PC-9 (cell line): Measurements from ENCODE around the gene OXSM. TPM values are rescaled to one million over a fixed set of nuclear protein-coding genes. Genes with fewer than 3 reads are reported as not detected.

Source experiments
- BruUV-seq: library from RNA; stranded (reverse); fragments of 400-500 nt; replicated peaks from 2 replicates; lab custom pipeline; 2021; lab: Mats Ljungman, UMichigan
- CTCF ChIA-PET: fragments of 300-600 bp; sonication (Branson Sonifier 250); formaldehyde crosslinking; loops from one replicate; lab custom pipeline; 2022; ENCODE audit warnings: antibody characterized with exemption; lab: Charles Lee
- POLR2A ChIA-PET: fragments of 300-600 bp; sonication (Branson Sonifier 250); formaldehyde crosslinking; loops from one replicate; lab custom pipeline; 2022; ENCODE audit warnings: antibody characterized with exemption; ENCODE audit not compliant: unreplicated experiment; lab: Charles Lee
- DNase-seq, 2 experiments: peaks; one replicate each; pipeline versions ENCODE4 v3.0.0 to v3.0.0-alpha.2; 2015 to 2022; ENCODE audit warnings: mixed read lengths in 1 of 2
- H2AFZ ChIP-seq: fragments of 200-600 bp; sonication (generic); 2 replicates; pipeline ENCODE4 v1.8.1; 2017; ENCODE audit warnings: antibody characterized with exemption
- H3F3A ChIP-seq: fragments of 200-600 bp; sonication (generic); 2 replicates; pipeline ENCODE4 v1.8.1; 2017; ENCODE audit warnings: antibody characterized with exemption, mild to moderate bottlenecking, low read depth; ENCODE audit not compliant: insufficient read depth
- H3K27ac ChIP-seq: fragments of 200-600 bp; sonication (generic); 2 replicates; pipeline ENCODE4 v1.6.1; 2016; ENCODE audit warnings: mixed run types
- H3K27me3 ChIP-seq: fragments of 200-600 bp; sonication (generic); 2 replicates; pipeline ENCODE4 v1.6.1; 2016; ENCODE audit warnings: low read depth, mixed run types; ENCODE audit not compliant: insufficient read depth
- H3K36me3 ChIP-seq: fragments of 200-600 bp; sonication (generic); 2 replicates; pipeline ENCODE4 v1.6.1; 2016; ENCODE audit warnings: low read depth, mixed run types
- H3K4me1 ChIP-seq: fragments of 200-600 bp; sonication (generic); replicated peaks from 2 replicates; pipeline ENCODE4 v1.6.1; 2016; ENCODE audit warnings: mixed run types; ENCODE audit not compliant: insufficient read depth
- H3K4me2 ChIP-seq: fragments of 200-600 bp; sonication (generic); 2 replicates; pipeline ENCODE4 v1.6.1; 2017; ENCODE audit warnings: mixed run types
- H3K4me3 ChIP-seq: fragments of 200-600 bp; sonication (generic); 2 replicates; pipeline ENCODE4 v1.6.1; 2016; ENCODE audit warnings: mixed run types
- H3K79me2 ChIP-seq: fragments of 200-600 bp; sonication (generic); 2 replicates; pipeline ENCODE4 v1.6.1; 2017; ENCODE audit warnings: low read depth, mixed run types
- H3K9me2 ChIP-seq: fragments of 200-600 bp; sonication (generic); 2 replicates; pipeline ENCODE4 v1.8.1; 2017; ENCODE audit warnings: mild to moderate bottlenecking; ENCODE audit not compliant: insufficient read depth
- H3K9me3 ChIP-seq: fragments of 200-600 bp; sonication (generic); 2 replicates; pipeline ENCODE4 v1.8.1; 2016; ENCODE audit warnings: low read depth; ENCODE audit not compliant: insufficient read depth
- H4K20me1 ChIP-seq: fragments of 200-600 bp; sonication (generic); 2 replicates; pipeline ENCODE4 v1.8.1; 2017; ENCODE audit not compliant: insufficient read depth
- EZH2 ChIP-seq: fragments of 200-600 bp; sonication (generic); IDR thresholded peaks from 2 replicates; pipeline ENCODE4 v1.8.0; 2017; ENCODE audit warnings: antibody characterized with exemption, low read depth
- intact Hi-C: fragments of 100-400 bp; cut with micrococcal nuclease; formaldehyde crosslinking; loops from one replicate; pipeline ENCODE4 v1.10.0; 2022; ENCODE audit not compliant: unreplicated experiment
- total RNA-seq: library from RNA; stranded (reverse); gene quantifications from 2 replicates; pipeline ENCODE4 v1.2.3, GENCODE V29; 2021
- TF ChIP-seq, protein P1 (sequence below): fragments of 200-600 bp; sonication (generic); conservative IDR thresholded peaks from 2 replicates; pipeline ENCODE4 v1.6.1; 2017; ENCODE audit warnings: mixed run types, antibody characterized with exemption, mild to moderate bottlenecking, moderate library complexity

OXSM gene
- total RNA-seq, 1 experiment from 2014 or later, result 13.8 TPM

DNA sequence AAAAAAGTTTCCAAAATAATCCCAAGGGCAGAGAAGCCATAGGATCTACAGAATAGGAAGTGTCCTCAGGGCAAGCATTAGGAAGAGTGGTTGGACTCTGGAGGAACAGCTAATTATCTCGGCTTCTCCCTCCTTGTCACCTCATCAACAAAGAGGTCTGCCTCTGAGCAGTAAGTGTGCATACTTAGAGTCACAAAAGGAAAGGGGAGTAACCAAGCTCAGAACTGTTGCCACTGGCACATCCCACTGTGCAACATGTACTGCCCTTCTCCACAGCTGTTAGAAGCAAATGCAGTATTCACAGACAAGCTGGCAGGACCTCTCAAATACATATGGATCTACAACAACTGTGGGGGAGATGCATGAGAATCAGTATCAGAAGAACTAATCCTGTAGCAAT lies 38.2 kb upstream of the OXSM start:
- POLR2A ChIA-PET, result no interaction called here
- H3F3A ChIP-seq, result no peaks in the 10 kb centered on the region
- CTCF ChIA-PET, result no interaction called here
- H3K4me3 ChIP-seq, result no peak overlapping the region
- H3K27me3 ChIP-seq, result no peaks in the 10 kb centered on the region
- H4K20me1 ChIP-seq, result no peaks in the 10 kb centered on the region
- no peaks in the 10 kb centered on the region for H3K9me3 ChIP-seq
- H3K36me3 ChIP-seq, result peaks cover 13% of the 10 kb centered on the region
- no peaks in the 10 kb centered on the region for H3K9me2 ChIP-seq
- DNase-seq, result no peak
- BruUV-seq, result no TSS peak
- TF ChIP-seq, protein P1, sequence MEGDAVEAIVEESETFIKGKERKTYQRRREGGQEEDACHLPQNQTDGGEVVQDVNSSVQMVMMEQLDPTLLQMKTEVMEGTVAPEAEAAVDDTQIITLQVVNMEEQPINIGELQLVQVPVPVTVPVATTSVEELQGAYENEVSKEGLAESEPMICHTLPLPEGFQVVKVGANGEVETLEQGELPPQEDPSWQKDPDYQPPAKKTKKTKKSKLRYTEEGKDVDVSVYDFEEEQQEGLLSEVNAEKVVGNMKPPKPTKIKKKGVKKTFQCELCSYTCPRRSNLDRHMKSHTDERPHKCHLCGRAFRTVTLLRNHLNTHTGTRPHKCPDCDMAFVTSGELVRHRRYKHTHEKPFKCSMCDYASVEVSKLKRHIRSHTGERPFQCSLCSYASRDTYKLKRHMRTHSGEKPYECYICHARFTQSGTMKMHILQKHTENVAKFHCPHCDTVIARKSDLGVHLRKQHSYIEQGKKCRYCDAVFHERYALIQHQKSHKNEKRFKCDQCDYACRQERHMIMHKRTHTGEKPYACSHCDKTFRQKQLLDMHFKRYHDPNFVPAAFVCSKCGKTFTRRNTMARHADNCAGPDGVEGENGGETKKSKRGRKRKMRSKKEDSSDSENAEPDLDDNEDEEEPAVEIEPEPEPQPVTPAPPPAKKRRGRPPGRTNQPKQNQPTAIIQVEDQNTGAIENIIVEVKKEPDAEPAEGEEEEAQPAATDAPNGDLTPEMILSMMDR, result no peak
- no peak for TF ChIP-seq EZH2
- H2AFZ ChIP-seq, result no peak overlapping the region
- H3K27ac ChIP-seq, result no peak overlapping the region
- intact Hi-C loops, result no loop called here
- no peak overlapping the region for H3K4me2 ChIP-seq
- H3K79me2 ChIP-seq, result no peaks in the 10 kb centered on the region
- peaks cover 7% of the 10 kb centered on the region for H3K4me1 ChIP-seq

DNA sequence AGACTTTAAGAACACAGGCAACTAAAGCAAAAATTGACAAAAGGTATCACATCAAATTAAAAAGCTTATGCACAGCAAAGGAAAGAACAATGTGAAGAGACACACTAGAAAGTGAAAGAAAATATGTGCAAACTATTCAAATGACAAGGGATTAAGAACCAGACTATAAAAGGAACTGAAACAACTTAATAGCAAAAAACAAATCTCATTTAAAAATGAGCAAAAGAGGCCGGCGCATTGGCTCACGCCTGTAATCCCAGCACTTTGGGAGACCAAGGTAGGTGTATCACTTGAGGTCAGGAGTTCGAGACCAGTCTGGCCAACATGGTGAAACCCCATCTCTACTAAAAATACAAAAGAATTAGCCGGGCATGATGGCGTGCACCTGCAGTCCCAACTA lies 21.0 kb upstream of the OXSM start:
- Histone ChIP-seq H3K79me2 (0 out of 2 replicates have a peak, but pooled peaks cover 2% of the 10 kb centered on the region), H3K9me3 (0 out of 2 replicates have a peak, but pooled peaks cover 3% of the 10 kb centered on the region), H3K4me1 (no peaks in the 10 kb centered on the region), H3K36me3 (0 out of 2 replicates have a peak, but pooled peaks cover 3% of the 10 kb centered on the region), H3K27ac (no peak overlapping the region), H3K4me2 (no peak overlapping the region), H3K27me3 (no peaks in the 10 kb centered on the region), H3F3A (no peaks in the 10 kb centered on the region), H4K20me1 (no peaks in the 10 kb centered on the region), H3K9me2 (no peaks in the 10 kb centered on the region), H3K4me3 (no peak overlapping the region), H2AFZ (no peak overlapping the region)
- CTCF ChIA-PET, result no interaction called here
- POLR2A ChIA-PET, result no interaction called here
- no TSS peak for BruUV-seq
- no peak for TF ChIP-seq EZH2
- TF ChIP-seq, protein P1, result no peak
- intact Hi-C loops, result no loop called here
- no peak for DNase-seq

DNA sequence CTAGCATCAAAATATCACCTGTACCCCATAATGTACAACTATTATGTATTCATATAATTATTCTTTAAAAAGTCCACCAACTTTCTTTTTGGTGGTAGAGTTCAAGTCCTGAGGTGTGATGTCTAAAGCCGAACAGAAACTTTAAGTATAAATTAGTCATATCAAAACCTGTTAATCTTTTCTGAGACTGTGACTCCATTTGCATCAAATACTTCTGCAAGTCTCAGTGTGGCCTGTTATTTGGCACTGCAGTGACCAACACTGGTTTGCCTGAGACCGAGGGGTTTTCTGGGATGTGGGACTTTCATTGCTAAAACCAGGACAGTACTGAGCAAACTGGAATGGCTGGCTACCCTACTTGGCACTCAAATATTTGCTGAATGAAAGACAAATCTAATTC lies 14.0 kb upstream of the OXSM start:
- no peaks in the 10 kb centered on the region for H3K9me3 ChIP-seq
- no peaks in the 10 kb centered on the region for H4K20me1 ChIP-seq
- intact Hi-C loops, result no loop called here
- ChIA-PET POLR2A (no interaction called here), CTCF (no interaction called here)
- no TSS peak for BruUV-seq
- H3K4me1 ChIP-seq, result 0 out of 2 replicates have a peak, but pooled peaks cover 4% of the 10 kb centered on the region
- no peak overlapping the region for H3K4me2 ChIP-seq
- H2AFZ ChIP-seq, result no peak overlapping the region
- no peak overlapping the region for H3K4me3 ChIP-seq
- no peaks in the 10 kb centered on the region for H3K9me2 ChIP-seq
- H3K27ac ChIP-seq, result no peak overlapping the region
- no peaks in the 10 kb centered on the region for H3K27me3 ChIP-seq
- no peaks in the 10 kb centered on the region for H3F3A ChIP-seq
- peaks cover 17% of the 10 kb centered on the region for H3K79me2 ChIP-seq
- peaks cover 28% of the 10 kb centered on the region for H3K36me3 ChIP-seq
- TF ChIP-seq, protein P1, result no peak
- TF ChIP-seq EZH2, result no peak
- no peak for DNase-seq
